GM18873 (cell line): ENCODE measurements around the gene HDAC11.

Source experiments
- ATAC-seq: cut with Tn5 transposase; IDR thresholded peaks from one replicate; pipeline ENCODE4 v1.9.1; 2021; ENCODE audit warnings: mild to moderate bottlenecking, moderate library complexity, moderate number of reproducible peaks; ENCODE audit not compliant: unreplicated experiment, low FRiP score

HDAC11 gene

GRCh38 chr3:13552857-13553652 lies 72.9 kb downstream of the HDAC11 start:
- no peak for ATAC-seq

- ATAC-seq = no peak
Measured at GRCh38 chr3:13553686-13554085, 73.6 kb downstream of the HDAC11 start.

- ATAC-seq = no peak
Measured at GRCh38 chr3:13555753-13556152, 75.6 kb downstream of the HDAC11 start.
